Gastrocnemius medialis (tissue), 4 donors: ENCODE measurements around the gene MOB3B. TPM values are rescaled to one million over a fixed set of nuclear protein-coding genes. Genes with fewer than 3 reads are reported as not detected.

Source experiments
- ATAC-seq, 2 donors: fragments of 150-250 bp; one replicate each; pipeline ENCODE4 v1.9.1; 2016
- DNase-seq, 2 donors: peaks; one replicate each; pipeline ENCODE4 v3.0.0-alpha.2; 2019
- H3K27ac ChIP-seq, 4 donors: fragments of 200-600 bp; sonication (generic); 1 replicate in 1 of 4; 2 replicates in 3 of 4; pipeline ENCODE4 v1.5.1; 2016 to 2018; ENCODE audit warnings: mild to moderate bottlenecking in 2 of 4, moderate library complexity in 1 of 4
- H3K27me3 ChIP-seq, 3 donors: fragments of 200-600 bp; sonication (generic) in 2 of 3; 1 replicate in 1 of 3; 2 replicates in 2 of 3; pipeline versions ENCODE4 v1.5.1 to v1.6.0; 2016 to 2019; ENCODE audit warnings: mild to moderate bottlenecking in 1 of 3, moderate library complexity in 1 of 3
- H3K36me3 ChIP-seq, 2 donors: fragments of 200-600 bp; sonication (generic) in 1 of 2; one replicate each; pipeline ENCODE4 v1.5.1; 2017 to 2018
- H3K4me1 ChIP-seq, 2 donors: fragments of 200-600 bp; sonication (generic) in 1 of 2; one replicate each; pipeline ENCODE4 v1.5.1; 2016 to 2017; ENCODE audit warnings: mild to moderate bottlenecking in 2 of 2
- H3K4me3 ChIP-seq, 4 donors: fragments of 200-600 bp; sonication (generic) in 3 of 4; 1 replicate in 1 of 4; 2 replicates in 3 of 4; pipeline ENCODE4 v1.5.1; 2016 to 2019; ENCODE audit warnings: mild to moderate bottlenecking in 2 of 4
- H3K9me3 ChIP-seq, 3 donors: fragments of 200-600 bp; sonication (generic) in 2 of 3; 1 replicate in 1 of 3; 2 replicates in 2 of 3; pipeline ENCODE4 v1.5.1; 2016 to 2019
- CTCF ChIP-seq, 5 experiments: fragments of 450-650 bp in 3 of 5; fragments of 200-600 bp in 2 of 5; sonication (generic) in 2 of 5; IDR thresholded peaks in 4 of 5; conservative IDR thresholded peaks in 1 of 5; 1 replicate in 4 of 5; 2 replicates in 1 of 5; pipeline ENCODE4 v1.5.1; 2016 to 2019; ENCODE audit warnings: antibody characterized with exemption in 5 of 5, mild to moderate bottlenecking in 3 of 5, moderate library complexity in 3 of 5
- POLR2A ChIP-seq, 2 donors: fragments of 450-650 bp; IDR thresholded peaks; one replicate each; pipeline ENCODE4 v1.6.1; 2017; ENCODE audit warnings: antibody characterized with exemption in 2 of 2, mild to moderate bottlenecking in 2 of 2, moderate library complexity in 2 of 2
- in situ Hi-C, 4 donors: fragments of 200-750 bp; cut with MboI; loops; one replicate each; pipeline versions ENCODE4 v1.15.0 to v1.8.0; 2017; ENCODE audit warnings: low sequenced_read_pairs in 4 of 4
- intact Hi-C: fragments of 100-400 bp; cut with DNase I; formaldehyde crosslinking; loops from one replicate; pipeline ENCODE4 v1.15.1; 2023; ENCODE audit warnings: low total_unique reads
- total RNA-seq, 4 donors: library from RNA; depleted of rRNA; stranded (reverse); fragments of >200 nt; gene quantifications; one replicate each; pipeline versions ENCODE4 v1.1.0 to v1.2.3, GENCODE V29; 2016

MOB3B gene
- total RNA-seq, 4 donors from 2014 or later: 3.4 to 16.3 (median 12.7) TPM

- H3K4me1 ChIP-seq: peaks cover 0 to 2% of the 10 kb centered on the region in 2 donors
- DNase-seq (no peak), ATAC-seq (no peak)
- intact Hi-C loops (no loop called here), in situ Hi-C loops (loop anchor here in 2 of 4 donors (25.0 kb wide), 3 partner anchors 104 to 629 kb away; partner anchors contain the start of gene PLAA (in 1 of the 2))
- H3K9me3 ChIP-seq: no peaks in the 10 kb centered on the region
- peaks cover 0 to 35% of the 10 kb centered on the region in 2 donors for H3K36me3 ChIP-seq
- TF ChIP-seq POLR2A (IDR thresholded peaks at IDR 0.05) (no peak), CTCF (IDR thresholded peaks at IDR 0.05 in 4 of 5, conservative IDR thresholded peaks at IDR 0.05 in 1 of 5) (no peak)
- no peak overlapping the region for H3K4me3 ChIP-seq
- H3K27ac ChIP-seq: no peak overlapping the region
- H3K27me3 ChIP-seq: no peaks in the 10 kb centered on the region
Observed at GRCh38 chr9:27566118-27566517, 36.5 kb upstream of the MOB3B start.

- Histone ChIP-seq H3K27ac (no peak overlapping the region), H3K36me3 (peaks cover 0 to 39% of the 10 kb centered on the region in 2 donors), H3K4me1 (no peaks in the 10 kb centered on the region), H3K4me3 (no peak overlapping the region), H3K27me3 (no peaks in the 10 kb centered on the region), H3K9me3 (no peaks in the 10 kb centered on the region)
- TF ChIP-seq CTCF (IDR thresholded peaks at IDR 0.05 in 4 of 5, conservative IDR thresholded peaks at IDR 0.05 in 1 of 5): no peak
- TF ChIP-seq POLR2A (IDR thresholded peaks at IDR 0.05): no peak
- in situ Hi-C loops (loop anchor here in 2 of 4 donors (25.0 kb wide), 3 partner anchors 103 to 628 kb away; partner anchors contain the start of gene PLAA (in 1 of the 2)), intact Hi-C loops (no loop called here)
- no peak for ATAC-seq
- no peak for DNase-seq
Observed at GRCh38 chr9:27565696-27566095, 36.1 kb upstream of the MOB3B start.

- H3K4me1 ChIP-seq: no peaks in the 10 kb centered on the region
- H3K36me3 ChIP-seq: peaks cover 0 to 49% of the 10 kb centered on the region in 2 donors
- TF ChIP-seq CTCF (IDR thresholded peaks at IDR 0.05 in 4 of 5, conservative IDR thresholded peaks at IDR 0.05 in 1 of 5) (no peak), POLR2A (IDR thresholded peaks at IDR 0.05) (no peak)
- in situ Hi-C loops: loop anchor here in 2 of 4 donors (25.0 kb wide), 3 partner anchors 102 to 627 kb away; partner anchors contain the start of gene PLAA (in 1 of the 2)
- no peaks in the 10 kb centered on the region for H3K27me3 ChIP-seq
- H3K27ac ChIP-seq: no peak overlapping the region
- intact Hi-C loops: no loop called here
- DNase-seq (no peak), ATAC-seq (no peak)
- no peak overlapping the region for H3K4me3 ChIP-seq
- H3K9me3 ChIP-seq: no peaks in the 10 kb centered on the region
Observed at GRCh38 chr9:27564670-27565069, 35.1 kb upstream of the MOB3B start.

- H3K9me3 ChIP-seq: no peaks in the 10 kb centered on the region
- no peaks in the 10 kb centered on the region for H3K4me1 ChIP-seq
- ATAC-seq (no peak), DNase-seq (no peak)
- no peak for TF ChIP-seq POLR2A (IDR thresholded peaks at IDR 0.05)
- TF ChIP-seq CTCF (IDR thresholded peaks at IDR 0.05 in 4 of 5, conservative IDR thresholded peaks at IDR 0.05 in 1 of 5): no peak
- H3K36me3 ChIP-seq: peaks cover 0 to 57% of the 10 kb centered on the region in 2 donors
- in situ Hi-C loops: loop anchor here in 2 of 4 donors (25.0 kb wide), 3 partner anchors 102 to 627 kb away; partner anchors contain the start of gene PLAA (in 1 of the 2)
- H3K27ac ChIP-seq: no peak overlapping the region
- H3K27me3 ChIP-seq: no peaks in the 10 kb centered on the region
- H3K4me3 ChIP-seq: no peak overlapping the region
- intact Hi-C loops: no loop called here
Observed at GRCh38 chr9:27563738-27564430, 34.3 kb upstream of the MOB3B start.
